Brain microvascular endothelial cell (primary cell): ENCODE results near the gene ZNF385B.

Source experiments
- DNase-seq: peaks from one replicate; pipeline ENCODE4 v3.0.0-alpha.2; 2020
- H3K27ac ChIP-seq: fragments of 250-450 bp; sonication (Bioruptor Pico); 2 replicates; pipeline ENCODE4 v1.5.1; 2020; ENCODE audit warnings: mild to moderate bottlenecking, moderate library complexity
- H3K27me3 ChIP-seq: fragments of 250-450 bp; sonication (Bioruptor Pico); replicated peaks from 2 replicates; pipeline ENCODE4 v1.5.1; 2020; ENCODE audit warnings: mild to moderate bottlenecking
- H3K36me3 ChIP-seq: fragments of 250-450 bp; sonication (Bioruptor Pico); replicated peaks from 2 replicates; pipeline ENCODE4 v1.5.1; 2020; ENCODE audit warnings: mild to moderate bottlenecking
- H3K4me3 ChIP-seq: 2 replicates; pipeline ENCODE4 v1.5.1; 2011; ENCODE audit warnings: low read depth, mild to moderate bottlenecking, control low read depth, low read length, moderate library complexity
- in situ Hi-C: cut with HindIII; loops from 2 replicates; pipeline ENCODE4 v1.10.0; 2017; ENCODE audit warnings: low sequenced_read_pairs, low pct_ligation_motif_present
- TF ChIP-seq, protein P1 (sequence below): IDR thresholded peaks from 2 replicates; pipeline ENCODE4 v1.5.1; 2011; ENCODE audit warnings: low read depth, mild to moderate bottlenecking, moderate library complexity, low read length, control low read depth, inconsistent platforms; ENCODE audit errors: missing control alignments

ZNF385B gene

DNA sequence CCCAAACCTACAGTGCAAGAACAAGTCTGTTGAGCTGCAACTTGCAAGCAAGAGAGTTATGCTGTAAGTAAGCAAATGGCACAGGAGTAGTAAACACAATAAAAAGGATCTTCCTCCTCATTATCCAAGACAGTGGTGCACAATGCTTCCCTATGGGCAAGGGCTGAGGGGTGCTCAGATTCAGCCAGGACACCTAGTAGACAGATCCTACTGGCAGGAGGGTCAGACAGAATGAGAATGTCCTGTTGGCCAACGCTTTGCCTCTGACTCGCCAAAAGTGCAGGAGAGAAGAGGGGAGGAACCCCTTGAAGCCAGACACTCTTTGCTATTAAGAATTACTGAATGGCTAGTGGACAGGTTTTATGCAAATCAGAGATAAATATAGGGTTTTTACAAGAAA is 316.4 kb downstream of the ZNF385B start:
- H3K36me3 ChIP-seq = no peaks in the 10 kb centered on the region
- no peak overlapping the region for H3K4me3 ChIP-seq
- in situ Hi-C loops = no loop called here
- H3K27ac ChIP-seq = no peak overlapping the region
- TF ChIP-seq, protein P1, sequence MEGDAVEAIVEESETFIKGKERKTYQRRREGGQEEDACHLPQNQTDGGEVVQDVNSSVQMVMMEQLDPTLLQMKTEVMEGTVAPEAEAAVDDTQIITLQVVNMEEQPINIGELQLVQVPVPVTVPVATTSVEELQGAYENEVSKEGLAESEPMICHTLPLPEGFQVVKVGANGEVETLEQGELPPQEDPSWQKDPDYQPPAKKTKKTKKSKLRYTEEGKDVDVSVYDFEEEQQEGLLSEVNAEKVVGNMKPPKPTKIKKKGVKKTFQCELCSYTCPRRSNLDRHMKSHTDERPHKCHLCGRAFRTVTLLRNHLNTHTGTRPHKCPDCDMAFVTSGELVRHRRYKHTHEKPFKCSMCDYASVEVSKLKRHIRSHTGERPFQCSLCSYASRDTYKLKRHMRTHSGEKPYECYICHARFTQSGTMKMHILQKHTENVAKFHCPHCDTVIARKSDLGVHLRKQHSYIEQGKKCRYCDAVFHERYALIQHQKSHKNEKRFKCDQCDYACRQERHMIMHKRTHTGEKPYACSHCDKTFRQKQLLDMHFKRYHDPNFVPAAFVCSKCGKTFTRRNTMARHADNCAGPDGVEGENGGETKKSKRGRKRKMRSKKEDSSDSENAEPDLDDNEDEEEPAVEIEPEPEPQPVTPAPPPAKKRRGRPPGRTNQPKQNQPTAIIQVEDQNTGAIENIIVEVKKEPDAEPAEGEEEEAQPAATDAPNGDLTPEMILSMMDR = no peak
- H3K27me3 ChIP-seq = no peaks in the 10 kb centered on the region
- DNase-seq = no peak

DNA sequence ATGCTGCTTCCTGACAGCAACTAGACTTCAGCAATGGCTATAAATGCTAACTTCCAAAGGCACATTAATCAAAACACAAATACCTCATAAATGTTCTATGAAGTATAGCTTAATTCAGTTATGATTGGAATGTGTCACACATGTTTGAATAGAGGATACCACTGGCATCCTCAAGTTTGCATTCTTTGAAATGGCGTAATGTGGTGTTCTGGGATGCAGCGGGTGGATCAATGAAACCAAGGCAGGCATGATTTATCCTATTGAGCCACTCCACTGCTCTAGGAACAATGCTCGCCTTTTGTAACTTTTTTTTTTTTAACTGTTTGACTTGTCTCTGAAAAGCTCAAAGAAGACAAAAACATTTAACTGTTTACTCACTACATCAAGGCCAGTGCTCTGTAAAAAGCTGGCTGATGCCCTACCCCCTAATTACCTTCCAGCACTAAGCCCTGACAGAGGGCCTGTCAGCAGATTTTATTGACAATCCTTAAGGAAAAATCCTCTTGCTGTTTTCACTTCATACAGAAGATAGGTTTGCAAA is 318.0 kb downstream of the ZNF385B start:
- in situ Hi-C loops = no loop called here
- Histone ChIP-seq H3K27ac (no peak overlapping the region), H3K36me3 (no peaks in the 10 kb centered on the region), H3K4me3 (no peak overlapping the region), H3K27me3 (no peaks in the 10 kb centered on the region)
- no peak for DNase-seq
- TF ChIP-seq, protein P1 = no peak

DNA sequence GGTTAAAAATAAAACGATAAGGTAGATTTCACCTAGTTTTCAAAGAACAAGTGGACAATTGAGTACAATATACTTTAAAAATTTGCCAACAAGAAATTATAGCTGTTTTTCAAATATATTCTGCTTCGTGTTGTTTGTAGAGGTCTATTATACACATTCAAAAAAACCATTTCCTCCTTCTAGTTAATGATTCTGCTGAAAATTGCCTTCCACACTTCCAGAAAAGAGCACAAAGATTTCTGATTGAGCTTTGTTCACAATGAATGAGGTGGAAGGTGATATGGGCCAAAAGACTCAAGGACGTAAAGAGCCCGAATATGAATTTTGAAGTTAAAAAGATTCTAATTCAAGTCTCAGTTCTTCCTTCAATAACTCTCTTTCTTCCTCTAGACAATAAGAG is 319.8 kb downstream of the ZNF385B start:
- no peak for DNase-seq
- no peaks in the 10 kb centered on the region for H3K36me3 ChIP-seq
- H3K4me3 ChIP-seq = no peak overlapping the region
- no peak overlapping the region for H3K27ac ChIP-seq
- TF ChIP-seq, protein P1 = no peak
- in situ Hi-C loops = no loop called here
- H3K27me3 ChIP-seq = no peaks in the 10 kb centered on the region

DNA sequence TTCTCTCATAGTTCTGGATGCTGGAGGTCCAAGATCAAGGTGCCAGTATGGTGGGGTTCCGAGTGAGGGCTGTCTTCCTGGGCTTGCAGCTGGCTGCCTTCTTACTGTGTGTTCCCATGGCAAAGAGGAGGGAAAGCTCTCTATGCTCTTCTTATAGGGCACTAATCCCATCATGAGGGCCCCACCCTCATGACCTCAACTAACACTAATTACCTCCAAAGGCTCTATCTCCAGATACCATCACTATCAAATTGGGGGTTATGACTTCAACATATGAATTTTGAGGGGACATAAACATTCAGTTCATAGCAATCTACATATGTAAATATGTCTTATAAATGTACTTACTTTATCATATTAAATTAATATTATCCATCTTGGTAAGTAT is 322.3 kb downstream of the ZNF385B start:
- TF ChIP-seq, protein P1 = no peak
- no peak for DNase-seq
- Histone ChIP-seq H3K36me3 (no peaks in the 10 kb centered on the region), H3K27me3 (no peaks in the 10 kb centered on the region), H3K4me3 (no peak overlapping the region), H3K27ac (no peak overlapping the region)
- in situ Hi-C loops = no loop called here

DNA sequence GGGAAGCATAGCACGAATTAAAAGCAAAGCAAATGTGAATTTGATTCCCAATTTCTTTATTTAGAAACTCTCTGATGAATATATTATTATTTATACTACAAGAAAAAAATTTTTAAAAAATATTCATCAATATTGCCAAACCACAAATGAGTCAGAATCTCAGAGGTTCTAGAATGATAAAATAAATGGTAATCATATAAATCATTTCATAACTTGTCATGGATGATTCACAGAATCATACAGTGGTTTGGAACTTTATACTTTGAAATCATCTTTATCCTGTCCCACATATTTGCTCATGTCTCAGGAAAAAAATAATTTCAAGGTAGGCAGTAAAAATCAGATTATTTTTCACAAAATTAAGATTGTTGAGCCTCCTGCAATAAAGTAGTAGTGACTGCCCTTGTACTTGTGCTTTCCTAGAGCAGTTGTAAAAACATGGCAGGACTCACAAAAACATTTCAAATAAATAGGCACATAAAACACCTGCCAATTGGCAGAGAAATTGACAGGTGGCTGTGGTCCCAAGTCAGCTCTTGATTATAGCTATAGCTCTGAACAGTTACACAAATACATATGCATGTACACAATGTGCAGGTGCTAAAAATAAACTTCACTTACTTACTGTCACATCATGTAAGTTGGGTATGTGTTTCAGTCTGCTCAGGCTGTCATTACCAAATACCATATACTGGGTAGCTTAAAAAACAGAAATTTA is 322.8 kb downstream of the ZNF385B start:
- DNase-seq = no peak
- TF ChIP-seq, protein P1 = no peak
- Histone ChIP-seq H3K27ac (no peak overlapping the region), H3K36me3 (no peaks in the 10 kb centered on the region), H3K4me3 (no peak overlapping the region), H3K27me3 (no peaks in the 10 kb centered on the region)
- in situ Hi-C loops = no loop called here

DNA sequence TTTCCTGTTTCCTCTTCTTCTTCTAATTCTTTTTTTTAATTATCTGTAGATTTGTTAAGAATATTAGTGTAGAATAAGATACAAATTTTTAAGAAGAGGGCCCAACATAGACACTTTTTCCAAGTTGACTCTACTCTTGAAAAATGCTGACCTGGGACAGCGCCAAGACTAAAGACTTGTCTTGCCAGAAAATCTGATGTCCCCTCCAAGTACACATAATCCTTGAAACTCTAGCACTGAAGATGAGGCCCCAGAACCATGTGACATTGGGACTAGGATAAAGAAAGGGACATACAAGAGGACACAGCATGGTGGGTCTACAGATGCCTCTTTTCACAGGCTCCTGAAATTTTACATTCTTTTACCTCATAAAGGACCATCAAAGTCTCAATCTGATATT is 325.2 kb downstream of the ZNF385B start:
- H3K27me3 ChIP-seq = no peaks in the 10 kb centered on the region
- no peak overlapping the region for H3K27ac ChIP-seq
- H3K36me3 ChIP-seq = no peaks in the 10 kb centered on the region
- no peak overlapping the region for H3K4me3 ChIP-seq
- peak; percentile 38 for DNase-seq
- in situ Hi-C loops = no loop called here
- TF ChIP-seq, protein P1 = no peak
